Spleen (tissue), 7 donors: ENCODE measurements around the gene FANCL.

Experiments used
- POLR2A ChIP-seq, 3 donors: fragments of 450-650 bp; IDR thresholded peaks; one replicate each; pipeline ENCODE4 v1.5.1; 2017; ENCODE audit warnings: antibody characterized with exemption in 3 of 3, mild to moderate bottlenecking in 1 of 3
- POLR2AphosphoS5 ChIP-seq, 3 donors: sonication (generic); formaldehyde crosslinking; IDR thresholded peaks; one replicate each; pipeline ENCODE4 v1.5.1; 2017; ENCODE audit warnings: antibody characterized with exemption in 3 of 3
- TF ChIP-seq, protein P1 (sequence below), 11 experiments: fragments of 200-600 bp in 7 of 11; fragments of 450-650 bp in 4 of 11; sonication (generic) in 4 of 11; IDR thresholded peaks in 8 of 11; conservative IDR thresholded peaks in 3 of 11; 1 replicate in 7 of 11; 2 replicates in 4 of 11; pipeline versions ENCODE4 v1.4.0 to v1.8.0; 2016 to 2021; ENCODE audit warnings: antibody characterized with exemption in 11 of 11, inconsistent platforms in 4 of 11, mild to moderate bottlenecking in 1 of 11
- donor health status: DM: no; HTN: no; CAD: no; lungs with moderate emphysema.
- donor health status: DM: no; HTN: no; CAD: no.
- donor health status: DM: no; HTN: no; CAD: no.

- TF ChIP-seq, protein P1, sequence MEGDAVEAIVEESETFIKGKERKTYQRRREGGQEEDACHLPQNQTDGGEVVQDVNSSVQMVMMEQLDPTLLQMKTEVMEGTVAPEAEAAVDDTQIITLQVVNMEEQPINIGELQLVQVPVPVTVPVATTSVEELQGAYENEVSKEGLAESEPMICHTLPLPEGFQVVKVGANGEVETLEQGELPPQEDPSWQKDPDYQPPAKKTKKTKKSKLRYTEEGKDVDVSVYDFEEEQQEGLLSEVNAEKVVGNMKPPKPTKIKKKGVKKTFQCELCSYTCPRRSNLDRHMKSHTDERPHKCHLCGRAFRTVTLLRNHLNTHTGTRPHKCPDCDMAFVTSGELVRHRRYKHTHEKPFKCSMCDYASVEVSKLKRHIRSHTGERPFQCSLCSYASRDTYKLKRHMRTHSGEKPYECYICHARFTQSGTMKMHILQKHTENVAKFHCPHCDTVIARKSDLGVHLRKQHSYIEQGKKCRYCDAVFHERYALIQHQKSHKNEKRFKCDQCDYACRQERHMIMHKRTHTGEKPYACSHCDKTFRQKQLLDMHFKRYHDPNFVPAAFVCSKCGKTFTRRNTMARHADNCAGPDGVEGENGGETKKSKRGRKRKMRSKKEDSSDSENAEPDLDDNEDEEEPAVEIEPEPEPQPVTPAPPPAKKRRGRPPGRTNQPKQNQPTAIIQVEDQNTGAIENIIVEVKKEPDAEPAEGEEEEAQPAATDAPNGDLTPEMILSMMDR (IDR thresholded peaks at IDR 0.05 in 8 of 11, conservative IDR thresholded peaks at IDR 0.05 in 3 of 11), result no peak
- TF ChIP-seq POLR2A (IDR thresholded peaks at IDR 0.05), result no peak
- TF ChIP-seq POLR2AphosphoS5 (IDR thresholded peaks at IDR 0.05), result no peak
These were observed 42.8 kb upstream of the FANCL start for GRCh38 chr2:58283931-58284330.
